Measurements from ENCODE around the gene DDX31.

Gene DDX31

DNA sequence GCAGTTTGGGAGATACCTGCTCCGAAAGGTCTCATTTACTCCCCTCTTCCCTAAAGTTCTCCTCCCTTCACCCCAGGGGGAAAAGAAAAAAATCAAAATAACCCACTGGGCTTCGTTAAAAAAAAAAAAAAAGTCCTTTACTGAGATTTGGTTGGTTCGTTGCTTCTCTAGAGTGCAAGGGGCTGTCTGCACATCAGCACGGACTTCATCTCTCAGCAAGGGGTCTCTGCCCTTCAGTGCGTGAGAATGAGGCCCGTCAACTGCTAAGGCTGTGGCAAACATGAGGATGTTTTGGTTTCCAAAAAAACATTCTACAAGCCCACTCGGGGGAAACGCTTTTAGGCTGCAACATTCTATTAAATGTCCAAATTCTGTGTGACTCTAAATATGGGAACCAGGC, 77.3 kb downstream of the DDX31 start:
- no peak for FAIRE-seq

GRCh38 chr9:132591751-132592314, 78.0 kb downstream of the DDX31 start:
- no peak for FAIRE-seq

- FAIRE-seq: no peak
These were observed 78.5 kb downstream of the DDX31 start for GRCh38 chr9:132591244-132591643.

- FAIRE-seq: no peak
These were observed 79.2 kb downstream of the DDX31 start for GRCh38 chr9:132590318-132591182.

GRCh38 chr9:132590037-132590317, 79.8 kb downstream of the DDX31 start:
- FAIRE-seq: no peak

GRCh38 chr9:132589148-132590036, 80.4 kb downstream of the DDX31 start:
- FAIRE-seq: no peak

- no peak for FAIRE-seq
These were observed 81.2 kb downstream of the DDX31 start for GRCh38 chr9:132588501-132589147.

- no peak for FAIRE-seq
These were observed 81.7 kb downstream of the DDX31 start for GRCh38 chr9:132588098-132588497.

DNA sequence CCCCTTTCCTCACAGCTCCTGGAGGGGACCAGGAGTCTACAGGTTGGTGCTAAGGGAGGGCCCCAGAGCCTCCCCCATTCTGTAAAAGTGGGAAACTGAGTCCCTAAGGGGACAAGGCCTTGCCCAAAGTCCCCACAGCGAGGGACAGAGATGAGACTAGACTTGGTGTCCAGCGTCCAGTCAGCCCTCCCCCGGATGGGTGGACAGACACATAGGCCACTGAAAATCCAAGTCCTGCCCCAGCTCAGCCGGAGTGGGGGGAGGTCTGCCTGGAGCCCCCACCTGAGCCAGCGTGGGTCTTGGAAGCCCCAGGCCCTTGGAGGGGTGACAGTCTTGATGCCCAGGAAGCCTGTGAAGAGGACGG, 82.2 kb downstream of the DDX31 start:
- no peak for FAIRE-seq

DNA sequence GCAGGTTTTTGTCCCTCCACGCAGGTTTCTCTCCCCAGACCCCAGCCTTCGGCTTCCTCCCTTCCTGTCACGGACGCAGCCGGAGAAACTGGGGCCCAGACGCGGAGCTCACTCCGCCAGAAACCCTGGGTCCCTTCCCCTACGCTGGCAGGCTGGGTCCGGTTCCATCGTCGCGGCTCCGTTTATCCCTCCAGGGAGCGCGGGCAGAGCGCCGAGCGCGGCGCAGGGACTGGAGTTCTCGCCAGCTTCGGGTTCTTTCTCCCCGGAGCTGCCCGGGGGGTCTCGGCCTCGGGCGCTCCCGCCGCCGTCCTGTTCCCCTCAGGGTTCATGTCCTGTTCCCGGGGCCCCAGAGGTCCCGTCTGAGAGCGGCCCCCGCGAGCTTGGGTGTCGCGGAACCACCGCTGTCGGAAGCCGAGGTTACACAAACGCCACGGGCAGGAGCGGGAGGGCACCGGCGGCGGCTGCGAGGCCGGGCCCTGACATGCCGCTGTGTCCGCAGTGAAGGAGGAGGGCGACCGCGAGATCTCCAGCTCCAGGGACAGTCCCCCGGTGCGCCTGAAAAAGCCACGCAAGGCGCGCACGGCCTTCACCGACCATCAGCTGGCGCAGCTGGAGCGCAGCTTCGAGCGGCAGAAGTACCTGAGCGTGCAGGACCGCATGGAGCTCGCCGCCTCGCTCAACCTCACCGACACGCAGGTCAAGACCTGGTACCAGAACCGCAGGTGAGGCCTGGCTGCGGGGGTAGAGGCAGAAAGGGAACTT, 82.8 kb downstream of the DDX31 start:
- no peak for FAIRE-seq

DNA sequence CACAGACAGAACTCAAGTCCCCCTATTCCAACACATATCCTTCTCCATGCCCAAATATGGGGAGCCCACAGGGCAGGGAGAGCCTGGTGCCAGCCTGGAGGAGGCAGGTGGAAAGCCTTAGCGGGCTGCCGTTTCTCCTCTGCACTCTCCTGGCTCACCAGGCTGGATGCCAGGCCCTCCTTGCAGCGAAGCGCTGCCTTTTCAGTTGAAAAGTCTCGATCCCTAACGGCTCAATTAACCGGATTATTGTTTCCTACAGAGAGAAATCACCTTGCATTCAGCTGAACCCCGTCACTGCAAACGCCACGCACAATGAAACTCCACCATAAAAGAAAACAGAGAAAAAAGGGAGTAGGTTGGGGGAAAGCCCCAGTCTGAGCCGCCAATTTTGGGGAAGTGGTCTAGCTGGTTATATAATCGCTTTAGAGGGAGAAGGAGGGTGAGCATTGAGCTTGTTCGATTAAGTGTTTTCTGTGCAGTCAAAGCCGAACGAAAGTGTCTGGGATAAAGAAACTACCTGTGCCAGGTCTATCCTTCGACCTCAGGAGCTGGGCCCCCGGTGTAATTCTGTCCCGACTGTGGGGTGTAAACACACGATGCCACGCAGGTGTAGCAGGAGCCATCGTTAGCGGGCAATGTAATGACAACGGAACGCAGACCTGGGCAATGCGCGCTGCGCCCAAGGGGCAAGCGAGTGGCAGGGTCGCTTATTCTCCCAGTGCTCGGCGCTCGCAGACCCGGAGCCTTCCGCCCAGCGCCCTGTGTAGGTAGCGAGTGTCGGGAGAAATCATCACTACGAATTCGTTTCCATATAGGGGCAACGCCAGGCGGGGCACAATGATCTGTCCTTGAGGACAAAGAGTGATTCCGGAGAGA, 83.6 kb downstream of the DDX31 start:
- FAIRE-seq: no peak

DNA sequence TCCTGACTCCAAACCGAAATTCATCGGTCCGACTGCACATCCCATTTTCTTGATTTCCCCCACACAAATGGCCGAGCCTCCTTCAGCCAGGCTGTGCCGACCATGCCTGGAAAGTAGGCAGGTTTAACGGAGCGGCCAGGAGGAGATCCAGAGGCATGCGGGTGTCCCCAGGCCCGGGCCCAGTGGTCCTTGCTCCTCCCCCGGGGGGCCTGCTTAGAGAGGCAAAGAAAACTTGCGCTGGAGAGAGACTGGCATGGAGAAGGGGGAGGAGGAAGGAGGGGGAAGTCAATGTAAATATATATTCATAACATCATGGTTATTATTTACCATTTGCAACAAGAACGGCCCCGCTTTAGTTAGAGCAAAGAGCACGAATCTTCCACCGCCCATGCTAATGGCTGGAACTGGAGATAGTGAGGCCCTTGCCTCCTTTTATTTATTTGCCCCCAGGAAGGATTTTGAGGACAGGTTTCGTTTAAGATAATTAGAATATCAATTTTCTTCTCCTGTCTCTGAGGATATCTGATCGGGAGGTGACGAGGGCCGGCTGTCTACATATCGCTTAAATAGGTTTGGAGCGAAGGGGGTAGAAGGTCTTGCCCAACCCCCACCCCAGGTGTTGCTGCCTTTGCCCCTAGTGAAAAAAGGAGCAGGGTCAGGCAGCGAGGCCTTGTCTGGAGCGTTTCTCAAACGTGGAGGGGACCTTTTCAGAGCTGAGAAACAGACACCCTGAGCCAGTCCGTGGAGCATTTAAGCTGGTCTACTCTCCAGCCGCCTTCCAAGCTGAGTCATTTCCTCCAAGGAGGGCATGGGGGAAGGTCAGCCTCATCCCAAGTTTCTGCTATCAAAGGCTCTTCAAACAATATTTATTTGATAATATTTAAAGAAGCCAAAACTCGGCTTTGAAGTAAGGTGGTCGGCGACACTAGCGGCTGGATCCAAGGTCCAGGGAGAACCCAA, 84.9 kb downstream of the DDX31 start:
- no peak for FAIRE-seq

GRCh38 chr9:132583584-132584304, 86.0 kb downstream of the DDX31 start:
- no peak for FAIRE-seq

GRCh38 chr9:132582786-132583583, 86.8 kb downstream of the DDX31 start:
- no peak for FAIRE-seq

DNA sequence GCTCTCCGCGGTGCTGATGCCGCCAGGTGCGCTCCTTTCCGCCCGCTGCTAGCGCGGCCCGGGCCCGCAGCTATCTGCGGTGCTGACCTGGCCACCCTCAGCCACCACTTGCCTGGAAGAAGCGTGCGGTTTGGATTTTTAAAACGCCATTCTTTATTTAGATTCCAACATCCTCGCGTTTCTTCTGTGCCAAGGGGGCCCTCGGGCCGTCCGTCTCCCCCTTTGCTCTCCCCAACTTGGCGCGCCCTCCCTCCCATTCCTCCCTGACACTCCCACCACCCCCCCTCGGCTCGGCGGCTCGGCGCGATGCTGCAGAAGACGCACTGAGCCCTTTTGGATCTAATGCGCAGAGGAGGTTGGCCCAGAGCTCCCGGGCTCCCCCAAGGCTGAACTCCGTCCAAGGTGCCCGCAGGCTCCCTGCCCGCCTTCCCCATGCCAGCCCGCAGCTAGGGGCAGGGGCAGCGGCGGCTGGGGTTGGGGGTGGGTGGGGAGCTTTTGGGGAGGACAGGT, 87.5 kb downstream of the DDX31 start, which contains the start of gene BARHL1:
TSS of gene BARHL1 (plus strand) at position 331 of the 510 bp plus-strand sequence. CDS start 192 bp downstream, outside the sequence.
- FAIRE-seq: no peak

- FAIRE-seq: no peak
These were observed 90.4 kb downstream of the DDX31 start for GRCh38 chr9:132579427-132579798.

DNA sequence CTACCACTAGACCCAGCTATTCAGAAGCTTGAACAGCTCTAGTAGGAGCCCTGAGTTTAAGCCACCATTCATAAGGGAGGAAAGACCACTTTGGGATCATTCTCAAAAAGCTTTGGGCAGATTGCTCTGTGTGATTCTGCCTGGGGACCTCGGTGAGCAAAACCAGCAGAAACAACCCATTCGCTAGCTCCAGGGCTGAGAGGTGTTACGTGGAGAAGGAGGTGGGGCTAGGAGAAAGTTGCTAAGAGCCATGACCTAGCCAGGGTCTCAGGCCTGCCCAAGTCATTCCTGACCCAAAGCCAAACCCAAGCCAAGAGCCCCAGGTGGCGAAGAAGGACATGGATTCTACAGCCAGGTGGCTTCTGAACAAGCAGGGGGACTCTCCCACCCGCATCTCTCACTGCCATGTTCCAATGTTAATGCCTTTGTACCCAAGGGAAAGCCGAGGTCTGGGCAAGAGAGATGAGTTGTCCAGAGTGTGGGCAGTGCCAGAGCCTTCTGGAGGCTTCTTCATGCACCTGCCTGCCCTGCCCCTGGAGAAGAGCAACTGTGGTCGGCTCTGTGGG, 91.3 kb downstream of the DDX31 start:
- FAIRE-seq: no peak

DNA sequence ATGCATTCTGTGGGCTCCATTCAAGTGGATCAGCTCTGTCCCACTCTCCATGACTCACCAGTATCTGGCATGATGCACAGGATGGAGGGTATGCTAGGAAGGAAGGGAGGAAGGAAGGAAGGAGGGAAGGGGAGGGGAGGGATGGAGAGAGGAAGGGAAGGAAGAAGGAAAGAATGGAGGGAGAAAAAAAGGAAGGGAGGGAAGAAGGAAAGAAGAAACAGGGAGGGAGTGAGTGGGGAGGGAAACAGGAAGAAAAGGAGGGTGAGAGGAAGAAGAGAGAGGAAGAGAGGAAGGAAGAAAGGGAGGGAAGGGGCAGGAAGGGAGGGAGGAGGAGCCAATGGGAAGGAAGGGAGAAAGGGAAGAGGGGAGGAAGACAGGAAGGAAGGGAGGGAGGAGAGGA, 92.7 kb downstream of the DDX31 start:
- FAIRE-seq: no peak
